GM23338 (cell line): ENCODE results near the gene ZBTB46. TPM values are rescaled to one million over a fixed set of nuclear protein-coding genes. Genes with fewer than 3 reads are reported as not detected.

ENCODE experiments used
- ATAC-seq: fragments of 200-7000 bp; cut with Tn5 transposase; 3 replicates; pipeline ENCODE4 v1.9.1; 2020
- DNase-seq: peaks from one replicate; pipeline ENCODE4 v3.0.0-alpha.2; 2015; ENCODE audit warnings: low spot score
- H2AFZ ChIP-seq: fragments of 200-600 bp; sonication (generic); 2 replicates; pipeline ENCODE4 v1.8.0; 2016; ENCODE audit warnings: antibody characterized with exemption, mild to moderate bottlenecking, moderate library complexity
- H3F3A ChIP-seq: fragments of 200-600 bp; sonication (generic); replicated peaks from 2 replicates; pipeline ENCODE4 v1.8.0; 2017; ENCODE audit warnings: antibody characterized with exemption, mixed run types, low read depth
- H3K27ac ChIP-seq: fragments of 200-600 bp; sonication (generic); 2 replicates; pipeline ENCODE4 v1.6.1; 2016; ENCODE audit warnings: low read depth
- H3K27me3 ChIP-seq: fragments of 200-600 bp; sonication (generic); 2 replicates; pipeline ENCODE4 v1.8.0; 2016; ENCODE audit warnings: mild to moderate bottlenecking, mixed run types, moderate library complexity; ENCODE audit not compliant: insufficient read depth
- H3K36me3 ChIP-seq: fragments of 200-600 bp; sonication (generic); 2 replicates; pipeline ENCODE4 v1.8.0; 2016; ENCODE audit warnings: mild to moderate bottlenecking; ENCODE audit not compliant: insufficient read depth
- H3K4me1 ChIP-seq: fragments of 200-600 bp; sonication (generic); 2 replicates; pipeline ENCODE4 v1.8.0; 2016; ENCODE audit warnings: mild to moderate bottlenecking, moderate library complexity; ENCODE audit not compliant: insufficient read depth
- H3K4me2 ChIP-seq: fragments of 200-600 bp; sonication (generic); 2 replicates; pipeline ENCODE4 v1.7.1; 2017; ENCODE audit warnings: mixed run types
- H3K4me3 ChIP-seq: fragments of 200-600 bp; sonication (generic); 2 replicates; pipeline ENCODE4 v1.6.1; 2016; ENCODE audit warnings: mixed run types
- H3K79me2 ChIP-seq: fragments of 200-600 bp; sonication (generic); replicated peaks from 2 replicates; pipeline ENCODE4 v1.8.0; 2017; ENCODE audit warnings: mild to moderate bottlenecking; ENCODE audit not compliant: insufficient read depth
- H3K9me2 ChIP-seq: fragments of 200-600 bp; sonication (generic); 2 replicates; pipeline ENCODE4 v1.8.0; 2017; ENCODE audit not compliant: insufficient read depth
- H4K20me1 ChIP-seq: fragments of 200-600 bp; sonication (generic); replicated peaks from 2 replicates; pipeline ENCODE4 v1.8.0; 2017; ENCODE audit warnings: mild to moderate bottlenecking; ENCODE audit not compliant: insufficient read depth
- H3K27ac Mint-ChIP-seq: 2 replicates; pipeline ENCODE4 v1.8.0; 2020; ENCODE audit warnings: inconsistent platforms, mild to moderate bottlenecking, moderate library complexity, mixed read lengths
- H3K27me3 Mint-ChIP-seq: 3 replicates; pipeline ENCODE4 v1.8.0; 2022; ENCODE audit warnings: low read depth, mild to moderate bottlenecking, moderate library complexity, mixed read lengths, inconsistent platforms; ENCODE audit not compliant: insufficient read depth, poor library complexity
- H3K36me3 Mint-ChIP-seq: 3 replicates; pipeline ENCODE4 v1.8.0; 2021; ENCODE audit warnings: low read depth, mild to moderate bottlenecking, inconsistent platforms, moderate library complexity, mixed read lengths
- H3K4me1 Mint-ChIP-seq: 3 replicates; pipeline ENCODE4 v1.8.0; 2020; ENCODE audit warnings: mild to moderate bottlenecking, inconsistent platforms, mixed read lengths
- H3K4me3 Mint-ChIP-seq: 3 replicates; pipeline ENCODE4 v1.8.0; 2021; ENCODE audit warnings: moderate library complexity, mild to moderate bottlenecking, inconsistent platforms, mixed read lengths
- H3K9me3 Mint-ChIP-seq: 3 replicates; pipeline ENCODE4 v1.8.0; 2020; ENCODE audit warnings: moderate library complexity, mild to moderate bottlenecking, inconsistent platforms, mixed read lengths
- CTCF ChIP-seq, 2 experiments: fragments of 200-600 bp in 1 of 2; sonication (generic) in 1 of 2; conservative IDR thresholded peaks; 2 replicates each; pipeline versions ENCODE4 v1.5.1 to v1.6.1; 2016 to 2017; ENCODE audit warnings: antibody characterized with exemption in 2 of 2, low read depth in 2 of 2, mild to moderate bottlenecking in 2 of 2, moderate library complexity in 1 of 2
- NANOG ChIP-seq: IDR thresholded peaks from 2 replicates; pipeline ENCODE4 v1.6.1; 2016; ENCODE audit warnings: antibody characterized with exemption, borderline replicate concordance
- REST ChIP-seq: IDR thresholded peaks from one replicate; pipeline ENCODE4 v1.6.1; 2018; ENCODE audit warnings: antibody characterized with exemption; ENCODE audit not compliant: unreplicated experiment
- STAT1 ChIP-seq: IDR thresholded peaks from one replicate; pipeline ENCODE4 v1.6.1; 2016; ENCODE audit warnings: antibody characterized with exemption; ENCODE audit not compliant: unreplicated experiment
- ZNF462 ChIP-seq: fragments of 250-450 bp; sonication (Bioruptor Pico); IDR thresholded peaks from 2 replicates; pipeline ENCODE4 v1.5.0; 2020; ENCODE audit warnings: mild to moderate bottlenecking, moderate library complexity
- polyA plus RNA-seq: library from polyadenylated mRNA; unstranded; fragments of >200 nt; fragmentation: Nextera tagmentation; extraction: Ambion mirVana; gene quantifications from 2 replicates; pipeline ENCODE4 v1.2.1, GENCODE V29; 2016
- total RNA-seq: library from RNA; depleted of rRNA; stranded (reverse); fragments of >200 nt; shearing (Covaris generic); gene quantifications from 2 replicates; pipeline ENCODE4 v1.2.3, GENCODE V29; 2014

Gene ZBTB46
- total and polyA plus RNA-seq, 2 experiments from 2014 or later, result 3.2 to 26.9 TPM

GRCh38 chr20:63791497-63792156 is 39.4 kb downstream of the ZBTB46 start (continued):
- TF ChIP-seq REST (no peak), STAT1 (no peak)

GRCh38 chr20:63790572-63791168 is 40.4 kb downstream of the ZBTB46 start:
- no peak for TF ChIP-seq REST
- TF ChIP-seq CTCF (conservative IDR thresholded peaks at IDR 0.05; ENCODE audit: low read depth in 2 of 2), result peak in 1 of 2 experiments; percentile 26; a peak in 2 of 4 replicates
- TF ChIP-seq ZNF462, result no peak
- TF ChIP-seq NANOG, result no peak
- ATAC-seq (no peak), DNase-seq (no peak)
- Histone ChIP-seq H3K9me2 (no peaks in the 10 kb centered on the region), H3K4me2 (no peak overlapping the region), H3K36me3 (no peaks in the 10 kb centered on the region), H3K79me2 (peaks cover 13% of the 10 kb centered on the region), H3K27me3 (no peaks in the 10 kb centered on the region), H2AFZ (no peak overlapping the region), H4K20me1 (peaks cover 16% of the 10 kb centered on the region), H3F3A (peaks cover 11% of the 10 kb centered on the region), H3K4me3 (no peak overlapping the region), H3K27ac (no peak overlapping the region), H3K4me1 (peaks cover 4% of the 10 kb centered on the region; the same call in 1 of the 2 replicates)
- Mint-ChIP-seq H3K36me3 (no peaks in the 10 kb centered on the region; the same call in 2 of the 3 replicates), H3K4me1 (peaks cover 2% of the 10 kb centered on the region), H3K27me3 (peaks cover 10% of the 10 kb centered on the region), H3K27ac (no peak overlapping the region), H3K9me3 (no peaks in the 10 kb centered on the region), H3K4me3 (no peak overlapping the region)
